HG03175 (cell line): Measurements from ENCODE around the gene C20orf144.

ENCODE experiments used
- ATAC-seq: cut with Tn5 transposase; IDR thresholded peaks from one replicate; pipeline ENCODE4 v1.9.1; 2021; ENCODE audit warnings: mild to moderate bottlenecking, moderate library complexity; ENCODE audit not compliant: unreplicated experiment

The C20orf144 gene

GRCh38 chr20:33664085-33664761, 2.1 kb downstream of the C20orf144 start:
- no peak for ATAC-seq

DNA sequence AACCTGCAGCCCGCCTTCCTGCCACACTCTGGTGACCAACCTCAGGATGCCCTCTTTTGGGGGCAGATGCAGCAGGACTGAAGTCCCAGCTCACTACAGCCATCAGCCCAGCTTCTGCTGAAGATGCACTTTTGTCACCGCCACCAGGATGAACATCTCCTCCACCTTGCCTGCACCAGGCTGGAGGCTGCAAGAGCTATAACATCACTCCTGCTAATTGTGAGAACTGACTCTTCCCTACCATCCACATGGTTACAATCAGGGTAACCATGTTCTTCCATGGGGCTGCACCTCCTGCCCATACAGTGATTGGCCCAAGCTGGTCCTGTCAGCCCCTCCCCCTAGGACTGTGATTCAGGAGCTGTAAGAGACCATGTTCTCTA, 2.6 kb downstream of the C20orf144 start:
- no peak for ATAC-seq

DNA sequence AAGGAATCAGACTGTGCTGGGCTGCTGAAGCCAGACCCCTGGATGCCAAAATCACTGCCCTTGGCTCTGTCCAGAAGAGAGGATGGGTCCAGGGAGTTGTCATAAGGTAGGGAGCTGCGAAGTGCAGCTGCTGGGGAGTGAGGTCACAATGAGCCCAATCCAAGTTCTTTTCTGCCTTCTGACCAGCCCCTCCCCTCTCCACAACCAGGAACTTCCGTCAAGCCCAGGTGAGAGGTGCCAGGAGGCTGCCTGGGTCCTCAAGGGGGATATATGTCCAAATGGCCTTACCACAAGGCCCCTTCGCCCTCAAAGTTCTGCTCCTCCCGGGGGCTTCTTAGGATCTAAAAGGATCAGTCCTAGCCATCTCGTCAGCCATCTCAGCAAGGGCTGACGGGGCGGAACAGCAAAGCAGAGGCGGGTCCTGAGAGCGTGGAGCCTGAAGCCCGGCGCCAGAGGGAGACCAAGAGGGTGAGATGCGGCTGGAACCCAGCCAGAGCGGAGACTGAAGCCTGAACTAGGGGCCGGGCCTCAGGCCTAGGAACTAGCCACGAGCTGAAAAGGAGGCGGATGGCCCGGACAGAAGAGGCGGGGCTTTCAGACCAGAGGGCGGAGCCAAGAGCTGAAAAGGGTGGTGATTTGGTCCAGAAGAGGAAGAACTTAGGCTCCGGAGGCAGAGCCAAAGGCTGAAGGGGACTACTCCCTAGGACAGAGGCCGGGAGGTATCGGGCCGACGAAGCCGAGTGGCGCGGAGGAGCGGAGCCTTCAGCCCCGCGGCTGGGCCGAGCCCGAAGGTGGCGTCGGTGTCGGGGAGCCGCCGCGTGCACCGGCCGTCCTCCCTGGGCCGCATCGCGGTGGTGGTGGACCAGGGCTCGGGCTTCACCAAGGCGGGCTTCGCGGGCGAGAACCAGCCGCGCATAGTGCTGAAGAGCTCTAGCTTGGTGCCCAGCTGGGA, 4.4 kb downstream of the C20orf144 start, which contains the start of gene ACTL10:
ACTL10 (plus strand) TSS at position 651 of the 952 bp plus-strand sequence. CDS start 555 bp downstream, outside the sequence.
- ATAC-seq = peak; percentile 79

- ATAC-seq = peak; percentile 21
These were observed 5.1 kb downstream of the C20orf144 start for GRCh38 chr20:33667245-33667675.

- peak; percentile 28 for ATAC-seq
These were observed 5.7 kb downstream of the C20orf144 start for GRCh38 chr20:33667676-33668465.

DNA sequence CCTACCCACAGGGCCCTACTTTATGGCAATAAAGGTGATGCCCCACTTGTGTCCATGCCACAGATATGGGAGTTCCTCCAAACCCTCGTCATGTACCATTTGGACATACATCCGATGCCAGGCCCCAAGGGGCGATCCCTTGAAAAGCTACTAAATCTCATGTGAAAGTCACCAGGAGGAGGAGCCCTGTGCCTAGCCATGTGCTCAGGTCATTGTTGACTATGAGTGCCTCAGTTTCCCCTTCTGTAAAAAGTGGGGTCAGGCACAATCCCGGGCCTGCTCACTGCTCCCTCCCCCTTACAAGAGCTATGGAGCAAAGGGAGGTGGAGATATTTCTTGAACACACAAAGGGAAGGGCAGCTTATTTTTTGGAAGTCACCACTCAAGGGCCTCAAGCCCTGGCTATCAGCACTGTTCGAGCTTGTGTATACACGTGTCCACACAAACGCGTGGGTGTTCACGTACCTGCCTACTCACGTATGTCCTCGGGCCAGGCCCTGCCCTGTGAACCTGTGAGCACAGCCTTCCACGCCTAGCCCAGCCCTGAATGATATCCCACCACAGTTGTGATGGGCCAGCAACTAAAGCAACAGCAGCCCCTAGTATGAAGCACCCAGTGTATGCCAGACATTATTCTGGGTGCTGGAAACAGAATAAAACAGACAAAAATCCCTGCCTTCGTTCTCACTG, 6.5 kb downstream of the C20orf144 start:
- no peak for ATAC-seq

DNA sequence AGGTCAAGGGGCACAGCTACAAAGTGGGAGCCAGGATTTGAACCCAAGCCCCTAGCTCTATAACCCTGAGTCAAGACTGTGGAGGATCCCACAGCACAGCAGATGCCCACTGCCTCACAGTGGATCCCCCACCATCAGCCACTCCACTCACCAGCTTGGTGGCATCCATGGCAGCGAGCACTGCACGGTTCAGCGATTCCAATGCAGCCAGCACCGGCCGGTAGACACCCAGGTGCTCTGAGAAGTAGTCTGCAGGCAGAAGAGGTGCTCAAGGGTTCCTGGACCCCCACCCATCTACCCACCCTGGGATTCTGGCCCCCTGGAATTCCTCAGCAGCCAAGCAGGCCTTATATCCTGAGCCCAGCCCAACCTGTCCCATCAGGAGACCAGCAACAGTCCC, 7.1 kb downstream of the C20orf144 start:
- no peak for ATAC-seq

DNA sequence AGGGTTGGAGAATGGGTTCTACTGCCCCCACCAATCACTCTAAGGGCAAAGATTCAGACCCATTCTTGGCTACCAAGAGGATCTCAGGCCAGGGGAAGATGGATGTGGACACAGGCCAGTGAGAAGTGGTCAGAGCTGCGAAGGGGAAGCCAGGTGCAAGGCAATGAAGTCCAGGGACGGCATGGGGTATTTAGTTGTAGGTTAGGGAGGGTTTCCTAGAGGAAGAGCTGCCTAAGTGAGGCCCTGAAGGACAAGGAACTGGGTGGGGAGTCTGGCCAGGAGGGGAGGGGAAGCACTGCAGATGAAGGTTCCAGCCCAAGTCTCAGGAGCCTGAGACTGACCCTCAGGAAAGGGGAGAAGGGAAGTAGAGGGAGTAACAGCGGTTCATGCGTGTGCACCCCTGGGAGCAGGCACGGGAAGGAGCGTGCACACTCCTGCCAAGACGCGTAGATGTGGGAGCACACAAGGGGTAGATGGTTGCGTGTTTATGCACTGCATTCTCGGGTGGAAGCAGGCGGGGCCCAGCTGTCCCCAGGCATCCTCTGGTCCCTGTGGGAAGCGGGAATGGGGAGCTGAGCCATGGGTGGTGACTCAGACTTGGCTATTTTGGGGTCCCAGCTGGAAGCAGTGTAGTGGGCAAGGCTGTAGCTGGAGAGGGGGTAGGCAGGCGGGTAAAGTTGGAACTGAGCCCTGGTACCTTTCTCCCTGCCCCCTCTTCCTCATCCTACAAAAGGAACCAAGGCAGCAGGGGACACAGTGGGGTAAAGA, 7.9 kb downstream of the C20orf144 start:
- no peak for ATAC-seq

DNA sequence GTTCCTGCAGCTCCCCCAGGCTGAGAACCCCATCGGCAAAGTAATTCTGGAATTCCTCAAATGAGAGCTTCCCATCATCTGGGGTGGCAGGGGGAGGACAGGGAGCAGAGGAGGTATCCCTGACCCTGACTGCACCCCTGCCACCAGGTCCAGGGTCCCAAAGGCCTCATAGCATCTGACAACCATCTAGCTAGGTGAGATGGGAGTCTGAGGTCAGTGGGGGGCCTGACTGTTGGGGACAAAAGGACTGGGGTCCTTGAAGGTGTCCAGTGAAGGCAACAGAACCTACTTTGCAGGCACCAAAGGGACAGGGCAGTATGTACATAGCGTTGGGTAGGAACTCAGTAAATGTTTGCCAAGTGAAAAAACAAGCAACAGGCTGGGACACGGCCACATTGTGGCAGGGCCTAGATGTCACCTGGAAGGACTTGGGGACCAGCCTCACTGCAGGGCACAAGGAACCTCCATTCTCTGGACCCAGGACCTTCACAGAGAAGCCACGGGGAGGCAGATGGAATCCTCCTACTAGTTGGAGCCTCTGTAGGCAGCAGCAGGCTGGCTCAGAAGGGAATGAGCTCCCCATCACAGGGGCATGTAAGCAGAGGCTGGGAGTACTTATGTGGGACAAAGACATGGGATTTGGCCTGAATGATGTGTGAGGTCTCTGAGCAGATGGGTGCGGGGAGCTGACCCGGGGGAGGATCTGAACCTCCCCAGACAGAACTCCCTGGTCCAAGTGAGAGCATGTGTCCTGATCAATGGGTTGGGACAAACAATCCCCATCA, 8.8 kb downstream of the C20orf144 start:
- no peak for ATAC-seq

DNA sequence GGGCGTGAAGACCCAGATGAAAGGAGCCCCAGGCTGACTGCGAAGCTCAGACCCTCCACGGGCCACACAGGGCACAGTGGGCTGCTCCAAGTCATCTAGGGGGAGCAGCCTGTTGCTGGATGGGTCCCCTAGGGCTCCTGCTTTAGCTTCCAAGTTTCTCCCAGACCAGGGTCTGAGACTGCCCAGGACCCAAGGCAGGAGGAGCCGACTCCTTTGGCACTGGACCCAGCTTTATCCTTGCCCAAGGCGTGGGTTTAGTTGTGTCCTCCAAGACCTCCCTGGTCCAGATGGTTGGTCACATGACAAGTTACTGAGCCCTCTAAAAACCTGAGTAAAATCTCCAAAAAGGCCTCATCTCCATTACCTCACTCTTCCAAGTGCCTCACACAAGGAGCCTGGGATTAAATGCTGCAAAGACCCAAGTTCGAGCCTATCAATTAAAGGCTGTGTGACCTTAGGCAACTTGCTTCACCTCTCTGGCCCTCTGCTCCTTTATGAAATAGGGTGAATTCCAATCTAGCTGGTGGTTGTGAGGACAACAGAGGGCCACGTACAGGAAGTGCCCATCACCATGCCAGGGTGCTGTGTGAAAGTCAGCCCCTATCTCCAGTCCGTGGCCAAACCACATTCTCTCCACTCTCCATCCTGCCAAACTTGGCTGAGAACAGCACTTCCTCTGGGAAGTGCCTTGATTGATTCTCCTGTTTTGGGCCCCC, 9.6 kb downstream of the C20orf144 start:
- ATAC-seq = no peak

- ATAC-seq = no peak
These were observed 10.4 kb downstream of the C20orf144 start for GRCh38 chr20:33672426-33673113.

DNA sequence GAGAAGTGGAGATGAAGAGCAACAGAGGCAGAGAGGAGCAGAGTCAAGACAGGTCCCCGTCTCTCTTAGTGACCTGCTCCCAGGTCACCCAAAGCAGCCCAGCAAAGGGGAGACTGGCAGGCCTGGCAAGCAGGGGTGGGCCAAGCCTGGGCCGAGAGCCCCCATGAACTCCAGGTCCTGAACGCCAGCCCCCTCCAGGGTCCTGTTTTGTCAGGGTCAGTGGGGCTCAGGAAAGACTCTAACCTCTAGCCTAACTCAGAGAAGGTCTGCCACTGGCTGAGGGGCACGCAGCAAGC, 10.9 kb downstream of the C20orf144 start:
- ATAC-seq = no peak

- ATAC-seq = peak; percentile 24
These were observed 11.5 kb downstream of the C20orf144 start for GRCh38 chr20:33673410-33674293.

DNA sequence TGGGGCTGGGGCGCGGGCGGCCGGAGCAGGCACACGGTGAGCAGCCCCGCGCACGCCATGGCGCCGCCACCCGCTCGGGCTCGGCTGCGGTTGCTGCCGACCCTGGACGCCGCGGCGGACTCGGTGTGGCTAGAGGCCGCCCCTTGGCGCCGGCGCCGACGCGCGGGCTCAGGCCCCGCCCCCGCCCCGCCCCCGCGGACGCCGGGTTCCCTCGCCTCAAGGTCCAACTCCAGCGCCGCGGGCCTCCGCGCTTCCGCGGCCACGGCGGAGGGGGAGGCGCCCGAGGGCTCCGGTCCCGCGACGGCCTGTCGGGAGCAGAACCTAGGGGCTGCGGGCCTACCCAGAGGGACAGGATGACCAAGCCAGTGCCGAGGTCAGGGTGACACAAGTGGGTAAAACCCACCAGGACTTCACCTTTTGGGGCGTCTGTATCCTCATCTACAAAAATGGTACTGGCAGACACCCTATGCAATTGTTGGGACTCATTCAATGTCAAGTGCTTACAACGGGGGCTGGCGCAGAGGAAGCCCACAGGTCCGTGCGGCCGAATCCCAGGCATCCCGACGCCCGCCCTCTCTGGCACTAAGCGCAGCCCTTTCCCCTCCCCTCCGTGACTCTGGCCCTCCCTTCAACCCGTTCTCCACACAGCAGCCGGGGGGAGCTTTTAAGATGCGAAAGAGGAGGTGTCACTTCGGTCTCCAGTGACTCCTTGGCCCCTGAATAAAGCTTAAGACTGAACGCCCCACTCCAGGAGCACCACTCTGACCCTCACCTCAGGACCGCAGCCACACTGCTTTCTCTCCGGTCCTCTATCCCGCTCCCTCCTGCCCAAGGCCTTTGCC, 12.4 kb downstream of the C20orf144 start, which contains the start of gene NECAB3:
NECAB3 (minus strand) TSS at position 135 of the 842 bp plus-strand sequence; CDS start at position 59, 76 bp downstream.
- peak; percentile 71 for ATAC-seq

- ATAC-seq = no peak
These were observed 13.2 kb downstream of the C20orf144 start for GRCh38 chr20:33675136-33675959.
